Upper lobe of left lung (tissue), 6 donors: ENCODE measurements around the gene DIAPH2. TPM values are rescaled to one million over a fixed set of nuclear protein-coding genes. Genes with fewer than 3 reads are reported as not detected.

Experiments
- ATAC-seq, 2 donors: fragments of 200-7000 bp; cut with Tn5 transposase; one replicate each; pipeline ENCODE4 v1.9.1; 2022; ENCODE audit warnings: mild to moderate bottlenecking in 2 of 2, moderate library complexity in 2 of 2; ENCODE audit not compliant: low FRiP score in 2 of 2
- DNase-seq, 2 donors: peaks; one replicate each; pipeline ENCODE4 v3.0.0-alpha.2; 2019 to 2020
- H3K27ac ChIP-seq, 4 donors: fragments of 200-600 bp; sonication (generic); one replicate each; pipeline ENCODE4 v1.5.1; 2016 to 2019
- H3K27me3 ChIP-seq, 4 donors: fragments of 200-600 bp; sonication (generic); one replicate each; pipeline ENCODE4 v1.5.1; 2017 to 2019
- H3K36me3 ChIP-seq, 4 donors: fragments of 200-600 bp; sonication (generic); one replicate each; pipeline ENCODE4 v1.5.1; 2016 to 2019
- H3K4me1 ChIP-seq, 4 donors: fragments of 200-600 bp; sonication (generic); one replicate each; pipeline ENCODE4 v1.5.1; 2018 to 2019
- H3K4me3 ChIP-seq, 4 donors: fragments of 200-600 bp; sonication (generic); one replicate each; pipeline ENCODE4 v1.5.1; 2017 to 2019; ENCODE audit warnings: mild to moderate bottlenecking in 2 of 4, moderate library complexity in 1 of 4
- H3K9me3 ChIP-seq, 4 donors: fragments of 200-600 bp; sonication (generic); one replicate each; pipeline ENCODE4 v1.5.1; 2018 to 2019
- CTCF ChIP-seq, 6 experiments: fragments of 450-650 bp in 4 of 6; fragments of 200-600 bp in 2 of 6; sonication (generic) in 2 of 6; IDR thresholded peaks; one replicate each; pipeline ENCODE4 v1.5.1; 2016 to 2019; ENCODE audit warnings: antibody characterized with exemption in 6 of 6
- EP300 ChIP-seq, 4 donors: sonication (generic); formaldehyde crosslinking; IDR thresholded peaks; one replicate each; pipeline ENCODE4 v1.5.1; 2017; ENCODE audit warnings: antibody characterized with exemption in 4 of 4, control low read depth in 2 of 4
- POLR2A ChIP-seq, 4 donors: fragments of 450-650 bp; IDR thresholded peaks; one replicate each; pipeline ENCODE4 v1.5.1; 2016 to 2017; ENCODE audit warnings: antibody characterized with exemption in 4 of 4, mild to moderate bottlenecking in 2 of 4
- POLR2AphosphoS5 ChIP-seq, 2 donors: sonication (generic); formaldehyde crosslinking; IDR thresholded peaks; one replicate each; pipeline ENCODE4 v1.5.1; 2017; ENCODE audit warnings: antibody characterized with exemption in 2 of 2
- WGBS, 2 donors: methylation state at CpG; one replicate each; pipeline ENCODE4 v1.1.5; 2017 to 2018; 5-methylcytosine and 5-hydroxymethylcytosine counted together
- total RNA-seq, 6 donors: library from RNA; depleted of rRNA in 4 of 6; stranded (reverse); fragments of >200 nt in 4 of 6; gene quantifications; one replicate each; pipeline versions ENCODE4 v1.1.0 to v1.2.1, GENCODE V29; 2016 to 2021
- donor health status: DM: no; HTN: no; CAD: no; lungs with moderate emphysema.
- donor health status: DM: no; HTN: yes; CAD: no; lungs with severe emphysema.

DIAPH2 gene
- total RNA-seq, 6 donors from 2014 or later = 22.5 to 107 (median 44.1) TPM

DNA sequence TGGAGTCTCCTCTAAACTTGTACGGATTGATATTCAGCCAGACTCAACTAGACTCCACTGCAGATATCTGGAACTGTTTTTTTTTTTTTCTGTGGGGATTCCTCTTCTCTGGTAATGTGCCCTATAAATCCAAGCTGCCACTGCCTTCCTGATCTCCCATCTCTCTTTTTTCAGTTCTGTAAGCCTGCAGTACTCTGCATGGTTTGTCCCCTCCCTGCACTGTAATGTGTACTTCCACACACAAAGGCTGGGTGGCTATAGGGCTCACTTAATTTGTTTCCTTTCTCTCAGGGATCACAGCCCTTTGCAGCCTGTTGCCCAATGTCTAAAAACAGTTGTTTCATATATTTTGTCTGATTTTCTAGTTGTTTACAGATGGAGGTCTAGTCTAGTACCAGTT is 114.3 kb downstream of the DIAPH2 start:
- Histone ChIP-seq H3K27ac (no peak overlapping the region), H3K9me3 (no peaks in the 10 kb centered on the region), H3K4me1 (no peaks in the 10 kb centered on the region), H3K4me3 (no peak overlapping the region), H3K27me3 (no peaks in the 10 kb centered on the region), H3K36me3 (no peaks in the 10 kb centered on the region)
- DNase-seq (no peak), ATAC-seq (no peak)
- WGBS, 2 donors = 83 to 89% methylated on average over 1 of the region's 1 CpG
- TF ChIP-seq POLR2AphosphoS5 (IDR thresholded peaks at IDR 0.05) (no peak), CTCF (IDR thresholded peaks at IDR 0.05) (no peak), POLR2A (IDR thresholded peaks at IDR 0.05) (no peak), EP300 (IDR thresholded peaks at IDR 0.05) (no peak)

DNA sequence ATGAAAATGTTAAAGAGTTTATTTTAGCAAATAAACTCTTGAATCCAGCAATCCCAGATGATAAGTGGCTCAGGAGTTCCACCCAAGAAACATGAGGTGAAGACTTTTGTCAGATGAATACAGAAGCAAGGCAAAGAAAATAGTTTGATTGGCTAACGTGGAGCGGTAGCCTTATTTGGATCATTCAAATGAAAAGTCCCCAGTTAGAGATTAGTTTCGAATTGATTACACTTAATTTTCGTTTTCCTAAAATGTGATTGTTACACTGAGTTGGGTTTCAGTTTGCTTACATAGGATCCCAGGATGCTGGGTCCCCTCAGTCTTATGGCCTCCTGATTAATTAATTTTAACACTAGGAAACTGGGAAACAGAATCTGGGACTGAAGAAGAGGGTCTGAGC is 122.7 kb downstream of the DIAPH2 start:
- TF ChIP-seq EP300 (IDR thresholded peaks at IDR 0.05) = no peak
- no peak for TF ChIP-seq CTCF (IDR thresholded peaks at IDR 0.05)
- no peak for TF ChIP-seq POLR2A (IDR thresholded peaks at IDR 0.05)
- no peak for TF ChIP-seq POLR2AphosphoS5 (IDR thresholded peaks at IDR 0.05)
- ATAC-seq (no peak), DNase-seq (no peak)
- Histone ChIP-seq H3K4me3 (no peak overlapping the region), H3K4me1 (no peaks in the 10 kb centered on the region), H3K27me3 (no peaks in the 10 kb centered on the region), H3K9me3 (no peaks in the 10 kb centered on the region), H3K36me3 (no peaks in the 10 kb centered on the region), H3K27ac (no peak overlapping the region)
- WGBS, 2 donors = 81 to 89% methylated on average over 4 of the region's 4 CpGs

- H3K36me3 ChIP-seq = no peaks in the 10 kb centered on the region
- no peaks in the 10 kb centered on the region for H3K9me3 ChIP-seq
- DNase-seq = no peak
- H3K4me1 ChIP-seq = no peaks in the 10 kb centered on the region
- WGBS, 2 donors = 58 to 82% methylated on average over 2 of the region's 2 CpGs
- H3K4me3 ChIP-seq = no peak overlapping the region
- H3K27me3 ChIP-seq = no peaks in the 10 kb centered on the region
- TF ChIP-seq POLR2AphosphoS5 (IDR thresholded peaks at IDR 0.05) (no peak), CTCF (IDR thresholded peaks at IDR 0.05) (no peak), EP300 (IDR thresholded peaks at IDR 0.05) (no peak), POLR2A (IDR thresholded peaks at IDR 0.05) (no peak)
- no peak for ATAC-seq
- no peak overlapping the region for H3K27ac ChIP-seq
Measured at GRCh38 chrX:96820935-96821334, 136.3 kb downstream of the DIAPH2 start.

GRCh38 chrX:96824166-96824565 is 139.5 kb downstream of the DIAPH2 start:
- ATAC-seq (no peak), DNase-seq (no peak)
- Histone ChIP-seq H3K27ac (no peak overlapping the region), H3K9me3 (no peaks in the 10 kb centered on the region), H3K36me3 (no peaks in the 10 kb centered on the region), H3K4me3 (no peak overlapping the region), H3K27me3 (no peaks in the 10 kb centered on the region), H3K4me1 (no peaks in the 10 kb centered on the region)
- WGBS, 2 donors = 86 to 100% methylated on average over 3 of the region's 3 CpGs
- TF ChIP-seq CTCF (IDR thresholded peaks at IDR 0.05) (no peak), EP300 (IDR thresholded peaks at IDR 0.05) (no peak), POLR2AphosphoS5 (IDR thresholded peaks at IDR 0.05) (no peak)

DNA sequence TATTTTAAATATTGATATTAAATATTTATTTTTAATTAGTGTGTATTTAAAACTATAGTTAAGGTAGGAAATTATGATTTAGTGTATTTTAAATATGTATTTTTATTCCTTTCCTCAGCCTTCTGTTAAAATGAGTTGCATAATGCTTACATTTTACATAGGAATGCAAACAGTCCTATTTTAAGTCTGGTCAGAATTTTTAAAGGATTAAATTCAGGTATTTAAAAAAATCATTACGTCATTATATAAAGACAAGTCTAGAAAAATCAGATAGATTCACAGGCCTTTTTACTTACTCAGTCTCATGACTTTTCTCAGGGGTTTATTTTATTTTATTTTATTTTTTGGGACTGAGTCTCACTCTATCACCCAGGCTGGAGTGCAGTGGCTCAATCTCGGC is 148.7 kb downstream of the DIAPH2 start:
- 91 to 93% methylated on average over 2 of the region's 2 CpGs for WGBS, 2 donors
- H3K27ac ChIP-seq = no peak overlapping the region
- H3K4me1 ChIP-seq = no peaks in the 10 kb centered on the region
- DNase-seq (no peak), ATAC-seq (no peak)
- TF ChIP-seq POLR2A (IDR thresholded peaks at IDR 0.05) (no peak), POLR2AphosphoS5 (IDR thresholded peaks at IDR 0.05) (no peak), EP300 (IDR thresholded peaks at IDR 0.05) (no peak), CTCF (IDR thresholded peaks at IDR 0.05) (no peak)
- no peak overlapping the region for H3K4me3 ChIP-seq
- no peaks in the 10 kb centered on the region for H3K36me3 ChIP-seq
- no peaks in the 10 kb centered on the region for H3K27me3 ChIP-seq
- no peaks in the 10 kb centered on the region for H3K9me3 ChIP-seq
